K562 (cell line): Measurements from ENCODE around the gene PLA2G4F. TPM values are rescaled to one million over a fixed set of nuclear protein-coding genes. Genes with fewer than 3 reads are reported as not detected.
A peak's percentile ranks its signal among the peaks of the same experiment; 100 is the strongest.

Experiments
- ATAC-seq: fragments of 200-7000 bp; cut with Tn5 transposase; 3 replicates; pipeline ENCODE4 v1.9.1; 2020; ENCODE audit warnings: moderate library complexity
- BruUV-seq: library from RNA; stranded (reverse); fragments of 400-500 nt; replicated peaks from 2 replicates; lab custom pipeline; 2021; lab: Mats Ljungman, UMichigan
- CTCF ChIA-PET: fragments of 300-600 bp; formaldehyde crosslinking; extraction: SDS; loops from one replicate; lab custom pipeline; 2021; ENCODE audit warnings: low intra/inter-chr PET ratio; lab: Yijun Ruan, JAX
- POLR2A ChIA-PET: fragments of 300-600, 350-650 bp; sonication (Branson Sonifier 250); formaldehyde crosslinking; extraction: SDS; loops from one replicate; lab custom pipeline; 2021; ENCODE audit warnings: antibody characterized with exemption, inconsistent platforms; lab: Yijun Ruan, JAX
- DNase-seq, 4 experiments: peaks; one replicate each; pipeline versions ENCODE4 v3.0.0 to v3.0.0-alpha.2; 2011 to 2018; ENCODE audit warnings: low spot score in 3 of 4, mixed read lengths in 3 of 4; ENCODE audit errors: extremely low read depth in 1 of 4
- FAIRE-seq: peaks from 2 replicates; lab custom pipeline; 2011; peaks lifted over from hg19 to GRCh38; lab: Jason Lieb, UNC
- H2AFZ ChIP-seq: 2 replicates; pipeline ENCODE4 v1.6.0; 2011; ENCODE audit warnings: low read depth, low read length, control low read depth, inconsistent platforms
- H3K27ac ChIP-seq: fragments of 200-600 bp; 3 replicates; pipeline ENCODE4 v1.8.0; 2011; ENCODE audit warnings: low read depth, mild to moderate bottlenecking, control low read depth, inconsistent platforms, low read length, moderate library complexity, mixed read lengths; ENCODE audit errors: extremely low read depth
- H3K27me3 ChIP-seq, 2 experiments: fragments of 300-600 bp in 1 of 2; 2 replicates in 1 of 2; 3 replicates in 1 of 2; pipeline versions ENCODE4 v1.6.0 to v1.8.0; 2011; ENCODE audit warnings: inconsistent platforms in 2 of 2, low read length in 2 of 2, mild to moderate bottlenecking in 1 of 2, mixed read lengths in 1 of 2, moderate library complexity in 1 of 2; ENCODE audit not compliant: control insufficient read depth in 2 of 2, insufficient read depth in 2 of 2
- H3K36me3 ChIP-seq: fragments of 300-600 bp; 3 replicates; pipeline ENCODE4 v1.8.0; 2011; ENCODE audit warnings: mild to moderate bottlenecking, low read length, inconsistent platforms; ENCODE audit not compliant: control insufficient read depth, insufficient read depth
- H3K4me1 ChIP-seq, 2 experiments: fragments of 200-600 bp in 1 of 2; replicated peaks in 1 of 2; 2 replicates in 1 of 2; 3 replicates in 1 of 2; pipeline versions ENCODE4 v1.5.1 to v1.8.0; 2011; ENCODE audit warnings: inconsistent platforms in 2 of 2, low read length in 2 of 2, mild to moderate bottlenecking in 1 of 2, mixed read lengths in 1 of 2, moderate library complexity in 1 of 2; ENCODE audit not compliant: control insufficient read depth in 2 of 2, insufficient read depth in 2 of 2
- H3K4me2 ChIP-seq: 2 replicates; pipeline ENCODE4 v1.6.1; 2011; ENCODE audit warnings: low read length, control low read depth, inconsistent platforms, mixed read lengths; ENCODE audit not compliant: insufficient read depth
- H3K4me3 ChIP-seq: fragments of 200-600 bp; sonication (generic), shearing (Covaris generic); 2 replicates; pipeline ENCODE4 v1.5.1; 2016; ENCODE audit warnings: control low read depth, inconsistent platforms
- H3K79me2 ChIP-seq: fragments of 200-600 bp; 3 replicates; pipeline ENCODE4 v1.8.0; 2011; ENCODE audit warnings: low read length, inconsistent platforms; ENCODE audit not compliant: control insufficient read depth, insufficient read depth
- H3K9ac ChIP-seq, 2 experiments: 2 replicates each; pipeline versions ENCODE4 v1.6.0 to v1.6.1; 2011; ENCODE audit warnings: low read depth in 2 of 2, low read length in 2 of 2, control low read depth in 1 of 2, inconsistent platforms in 1 of 2, mild to moderate bottlenecking in 1 of 2, mixed read lengths in 1 of 2; ENCODE audit not compliant: insufficient read depth in 1 of 2
- H3K9me1 ChIP-seq: one replicate; pipeline ENCODE4 v1.6.0; 2011; ENCODE audit warnings: inconsistent platforms, mild to moderate bottlenecking, low read length, moderate library complexity; ENCODE audit not compliant: control insufficient read depth, insufficient read depth
- H3K9me3 ChIP-seq: replicated peaks from 2 replicates; pipeline ENCODE4 v1.5.1; 2011; ENCODE audit warnings: low read depth, low read length, inconsistent platforms; ENCODE audit not compliant: control insufficient read depth, insufficient read depth
- H4K20me1 ChIP-seq: replicated peaks from 2 replicates; pipeline ENCODE4 v1.6.1; 2011; ENCODE audit warnings: low read length, inconsistent platforms, mixed read lengths; ENCODE audit not compliant: control insufficient read depth, insufficient read depth
- CEBPB ChIP-seq: fragments of 450-650 bp; IDR thresholded peaks from 2 replicates; pipeline ENCODE4 v1.6.1; 2016; ENCODE audit warnings: missing genetic modification characterization, missing compliant biosample characterization
- FUS ChIP-seq: fragments of 200-400 bp; formaldehyde crosslinking; optimal IDR thresholded peaks from 2 replicates; pipeline ENCODE3; 2017; ENCODE audit warnings: low read depth, low read length
- RBM25 ChIP-seq: fragments of 200-400 bp; formaldehyde crosslinking; IDR thresholded peaks from 2 replicates; pipeline ENCODE4 v1.6.1; 2018; ENCODE audit warnings: low read length, low read depth, moderate library complexity; ENCODE audit not compliant: severe bottlenecking
- ZNF644 ChIP-seq: fragments of 200-800 bp; sonication (Bioruptor generic); IDR thresholded peaks from 2 replicates; pipeline ENCODE4 v1.6.1; 2016; ENCODE audit warnings: low read depth, missing genetic modification characterization, missing compliant biosample characterization
- ZSCAN29 ChIP-seq: fragments of 450-650 bp; IDR thresholded peaks from 2 replicates; pipeline ENCODE4 v1.6.1; 2017
- WGBS: fragments of 100-300 bp; shearing (Covaris generic); methylation state at CpG from one replicate; pipeline ENCODE4 v1.1.6; 2016; ENCODE audit warnings: low coverage, mixed read lengths; ENCODE audit not compliant: insufficient coverage; ENCODE audit errors: missing lambda C conversion rate; 5-methylcytosine and 5-hydroxymethylcytosine counted together
- in situ Hi-C: fragments of 300-500 bp; cut with MboI; formaldehyde crosslinking; loops from 4 replicates; pipeline ENCODE4 v1.15.0; 2018; ENCODE audit warnings: inconsistent platforms, mixed read lengths
- intact Hi-C: fragments of 100-400 bp; cut with micrococcal nuclease; formaldehyde crosslinking; loops from 2 replicates; pipeline ENCODE4 v1.14.2; 2022
- polyA plus RNA-seq, 8 experiments: library from polyadenylated mRNA; depleted of rRNA in 4 of 8; stranded (reverse) in 5 of 8; unstranded in 3 of 8; fragments of >200 nt; fragmentation: Nextera tagmentation in 2 of 8; fragmentation: Illumina TruSeq in 1 of 8; extraction: Ambion mirVana in 2 of 8; extraction: Trizol in 1 of 8; gene quantifications; 2 replicates each; pipeline versions ENCODE4 v1.2.1 to v1.2.3, GENCODE V29; 2011 to 2014; ENCODE audit warnings: inconsistent platforms in 1 of 8, missing spikeins in 1 of 8
- total RNA-seq, 7 experiments: library from RNA; depleted of rRNA in 6 of 7; stranded (reverse); fragments of >200 nt in 6 of 7; fragmentation: Illumina TruSeq in 2 of 7; extraction: Trizol in 2 of 7; gene quantifications; 2 replicates each; pipeline versions ENCODE4 v1.2.1 to v1.2.3, GENCODE V29; 2011 to 2021; ENCODE audit warnings: low replicate concordance in 1 of 7

Gene PLA2G4F
- total and polyA plus RNA-seq, 9 of the 15 experiments (the other 6 are each of a cell fraction or from before 2014, with no cell fraction given), result 0.02 TPM; not detected in 8

DNA sequence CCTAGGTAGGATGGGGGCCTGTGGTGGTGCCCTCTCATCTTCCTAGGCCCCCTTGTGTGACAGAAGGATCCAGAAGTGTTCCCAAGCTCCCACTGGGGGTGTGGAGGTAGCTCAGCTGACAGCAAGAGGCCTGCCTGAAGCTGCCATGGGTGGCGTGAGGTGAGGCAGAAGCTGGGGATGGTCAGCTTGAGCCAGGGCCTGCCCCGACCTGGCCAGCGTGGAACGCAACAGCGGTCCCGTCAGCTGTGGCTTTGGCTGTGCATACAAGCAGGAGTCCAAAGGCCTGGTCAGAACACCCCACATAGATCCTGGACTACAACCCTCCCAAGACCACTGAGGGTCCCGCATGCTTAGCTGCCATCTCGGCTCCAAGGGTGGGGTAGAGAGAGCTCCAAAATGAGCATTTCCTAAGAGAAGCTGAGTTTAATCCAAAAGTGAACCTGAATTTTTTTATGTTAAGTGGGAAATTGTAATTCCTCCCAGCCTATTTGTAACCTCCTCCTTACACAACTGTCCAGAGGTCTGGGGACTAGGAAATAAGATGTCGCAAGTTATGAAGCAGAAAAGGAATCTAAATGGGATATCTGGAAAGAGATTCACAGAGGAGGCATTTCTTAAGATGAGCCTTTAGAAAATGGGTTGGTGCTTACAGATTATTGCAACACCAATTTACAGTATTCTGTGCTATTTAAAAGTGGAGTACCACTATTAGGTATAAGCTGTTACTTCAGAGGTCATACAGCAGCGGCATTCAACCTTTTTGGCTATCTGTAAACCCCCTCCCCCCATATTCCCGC lies 52.1 kb downstream of the PLA2G4F start:
- ChIA-PET POLR2A (interaction anchor here (0.7 kb wide), 1 partner anchor 15 kb away, joined by 3 read pairs; no protein-coding TSS in a partner anchor), CTCF (no interaction called here)
- Histone ChIP-seq H3K9me1 (no peaks in the 10 kb centered on the region), H3K4me1 (no peaks in the 10 kb centered on the region; a peak in 1 of 5 replicates), H3K9ac (peak overlapping the region in 1 of 2 experiments; percentile 58; a peak in 1 of 4 replicates), H3K4me2 (no peak overlapping the region), H3K36me3 (no peaks in the 10 kb centered on the region), H3K79me2 (no peaks in the 10 kb centered on the region), H4K20me1 (no peaks in the 10 kb centered on the region), H3K27ac (no peak overlapping the region), H3K9me3 (no peaks in the 10 kb centered on the region), H2AFZ (no peak overlapping the region), H3K4me3 (no peak overlapping the region), H3K27me3 (peaks cover 24 to 44% of the 10 kb centered on the region in 2 experiments)
- DNase-seq (no peak), FAIRE-seq (no peak), ATAC-seq (no peak)
- in situ Hi-C loops, result no loop called here
- TF ChIP-seq CEBPB (tag) (0 out of 2 replicates have a peak, but pooled peaks have one; percentile 27), ZSCAN29 (no peak), FUS (no peak), RBM25 (no peak)
- 4% methylated on average over 11 of the region's 11 CpGs for WGBS
- BruUV-seq, result no TSS peak
- intact Hi-C loops, result no loop called here

DNA sequence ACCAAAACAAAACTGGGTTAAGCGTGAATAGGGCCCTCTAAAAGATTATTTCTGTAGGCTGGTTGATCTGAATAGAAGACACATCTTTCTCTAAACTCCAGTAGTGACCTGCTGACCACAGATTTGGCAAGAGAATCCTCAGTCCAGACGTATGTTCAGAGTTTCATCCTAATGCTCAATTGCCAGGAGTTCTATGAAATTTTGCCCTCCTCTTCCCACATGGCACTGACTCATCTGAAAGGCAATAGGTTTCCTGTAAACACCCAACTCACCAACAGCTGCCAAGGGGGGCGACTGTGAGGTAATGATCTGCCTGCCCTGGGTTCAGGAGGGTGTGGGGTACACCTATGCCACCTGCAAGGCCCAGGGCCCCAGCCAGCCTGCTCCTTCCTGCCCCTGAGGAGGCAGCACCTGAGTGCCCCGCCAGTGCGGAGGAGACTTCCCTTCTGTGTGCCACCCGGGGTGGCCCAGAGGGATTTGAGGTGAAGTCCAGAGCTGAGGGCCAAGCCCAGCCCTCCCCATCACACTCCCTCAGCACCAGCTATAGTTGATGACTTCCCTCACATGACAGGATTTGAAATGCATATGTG lies 53.7 kb downstream of the PLA2G4F start:
- in situ Hi-C loops, result no loop called here
- ChIA-PET POLR2A (no interaction called here), CTCF (no interaction called here)
- Histone ChIP-seq H3K9me3 (no peaks in the 10 kb centered on the region), H3K4me3 (no peak overlapping the region), H3K4me2 (no peak overlapping the region), H4K20me1 (no peaks in the 10 kb centered on the region), H3K36me3 (no peaks in the 10 kb centered on the region), H3K4me1 (no peaks in the 10 kb centered on the region; a peak in 1 of 5 replicates), H3K9me1 (no peaks in the 10 kb centered on the region), H2AFZ (no peak overlapping the region), H3K9ac (no peak overlapping the region), H3K27me3 (peaks cover 21 to 41% of the 10 kb centered on the region in 2 experiments)
- 3% methylated on average over 6 of the region's 6 CpGs for WGBS
- no TSS peak for BruUV-seq
- no peak for DNase-seq
- ATAC-seq, result no peak
- intact Hi-C loops, result no loop called here
- no peak for FAIRE-seq
- no peak for TF ChIP-seq ZNF644 (tag)
- TF ChIP-seq, all 486 proteins: peak for 0
- H3K27ac ChIP-seq, result no peak overlapping the region
- H3K79me2 ChIP-seq, result no peaks in the 10 kb centered on the region
